ENCODE data around the gene DRD4. TPM values are rescaled to one million over a fixed set of nuclear protein-coding genes. Genes with fewer than 3 reads are reported as not detected.

The DRD4 gene
- total and polyA plus RNA-seq, 2 of the 8 experiments (the other 6 are each of a cell fraction or from before 2014, with no cell fraction given) = 3.4 to 4.9 TPM

DNA sequence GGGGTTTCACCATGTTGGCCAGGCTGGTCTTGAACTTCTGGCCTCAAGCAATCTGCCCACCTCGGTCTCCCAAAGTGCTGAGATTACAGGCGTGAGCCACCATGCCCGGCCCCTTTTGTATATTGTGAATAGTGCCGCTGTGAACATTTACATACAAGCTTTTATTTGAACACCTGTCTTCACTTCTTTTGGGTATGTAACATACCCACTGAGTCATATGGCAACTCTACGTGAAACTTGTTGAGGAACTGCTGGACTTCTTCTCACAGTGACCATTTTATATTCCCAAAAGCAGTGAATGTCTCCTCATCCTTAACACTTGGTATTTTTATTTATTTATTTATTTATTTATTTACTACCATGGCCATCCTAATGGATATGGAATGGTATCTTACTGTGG, 6.2 kb upstream of the DRD4 start:
- ChIA-PET POLR2A (ENCODE audit: partially characterized antibody) (no interaction called here), CTCF (ENCODE audit: partially characterized antibody) (interaction anchor here (0.7 kb wide), 1 partner anchor 24 kb away, joined by 3 read pairs; no protein-coding TSS in a partner anchor)
- no peak overlapping the region for H3K4me3 ChIP-seq (ENCODE audit: extremely low read depth in 1 of 4, insufficient read depth in 2 of 4, low read depth in 3 of 4, low read length in 4 of 4)
- H2AK5ac ChIP-seq (ENCODE audit: low read depth, low read length) = no peak overlapping the region
- no peak overlapping the region for H2BK120ac ChIP-seq (replicated peaks; ENCODE audit: low read depth, low read length)
- peaks cover 3 to 22% (median 15%) of the 10 kb centered on the region in 4 experiments for H3K27me3 ChIP-seq (replicated peaks in 1 of 4; ENCODE audit: control insufficient read depth in 3 of 4, extremely low read depth in 1 of 4, insufficient read depth in 3 of 4, low read length in 3 of 4)
- no peak overlapping the region for H3K27ac ChIP-seq (ENCODE audit: low read depth, low read length)
- H3K4ac ChIP-seq (replicated peaks; ENCODE audit: insufficient read length, low read depth, low read length) = no peak overlapping the region
- peaks cover 0 to 6% (median under 1%) of the 10 kb centered on the region in 4 experiments; a peak in 2 of 7 replicates for H3K4me1 ChIP-seq (replicated peaks in 1 of 4; ENCODE audit: control insufficient read depth in 3 of 4, insufficient read depth in 4 of 4, low read length in 3 of 4)
- H2BK12ac ChIP-seq (ENCODE audit: low read depth, low read length) = no peak overlapping the region
- no peak for FAIRE-seq
- no peak for DNase-seq (ENCODE audit: low read depth in 1 of 2, low spot score in 2 of 2)
- no peak overlapping the region for H2AFZ ChIP-seq (ENCODE audit: low read length)
- no peak overlapping the region for H4K5ac ChIP-seq (ENCODE audit: insufficient read length, low read depth, low read length)
- WGBS, 2 experiments (ENCODE audit: extremely low coverage in 1 of 2, insufficient coverage in 1 of 2, insufficient read length in 1 of 2, insufficient replicate concordance in 2 of 2, low coverage in 1 of 2, low lambda C conversion rate in 2 of 2, missing lambda C conversion rate in 1 of 2) = 95% methylated on average over 5 of the region's 5 CpGs; no CpG with 5 or more reads in 1 of the 2 experiments
- H3K36me3 ChIP-seq (ENCODE audit: control insufficient read depth in 2 of 4, insufficient read depth in 4 of 4, low read length in 3 of 4) = no peaks in the 10 kb centered on the region
- no peak overlapping the region for H3K23ac ChIP-seq (ENCODE audit: insufficient read length)
- no peaks in the 10 kb centered on the region; the same call in 1 of the 2 replicates for H3K23me2 ChIP-seq (ENCODE audit: low read depth, low read length)
- H4K20me1 ChIP-seq (replicated peaks in 1 of 2; ENCODE audit: control insufficient read depth in 1 of 2, insufficient read depth in 2 of 2, low read length in 2 of 2) = peaks cover 0 to 2% of the 10 kb centered on the region in 2 experiments
- H3K14ac ChIP-seq (ENCODE audit: insufficient read length) = no peak overlapping the region
- no peaks in the 10 kb centered on the region for H3K9me3 ChIP-seq (ENCODE audit: insufficient read depth in 2 of 2, low read depth in 1 of 2, low read length in 1 of 2)
- H3K9ac ChIP-seq (replicated peaks in 1 of 4; ENCODE audit: extremely low read depth in 1 of 4, low read depth in 3 of 4, low read length in 3 of 4) = no peak overlapping the region
- H3K4me2 ChIP-seq (ENCODE audit: insufficient read depth in 1 of 2, low read depth in 2 of 2, low read length in 2 of 2) = no peak overlapping the region
- no peak overlapping the region for H2BK15ac ChIP-seq (ENCODE audit: low read length)
- H3K79me1 ChIP-seq (ENCODE audit: low read depth, low read length) = no peaks in the 10 kb centered on the region
- H2BK20ac ChIP-seq (ENCODE audit: low read length) = no peak overlapping the region
- H4K8ac ChIP-seq (ENCODE audit: extremely low read depth, insufficient read depth, low read length) = no peak overlapping the region
- H3K18ac ChIP-seq (ENCODE audit: extremely low read depth, low read length) = no peak overlapping the region
- H2BK5ac ChIP-seq (ENCODE audit: low read depth, low read length) = no peak overlapping the region
- no peaks in the 10 kb centered on the region for H3K79me2 ChIP-seq (ENCODE audit: control insufficient read depth in 1 of 2, insufficient read depth in 2 of 2, low read length in 2 of 2)
- H3K56ac ChIP-seq (replicated peaks; ENCODE audit: insufficient read length, low read depth, low read length) = no peak overlapping the region
- H4K91ac ChIP-seq (replicated peaks; ENCODE audit: insufficient read length, low read length) = no peak overlapping the region
- TF ChIP-seq SAP30 (IDR thresholded peaks at IDR 0.05; ENCODE audit: insufficient read depth, insufficient replicate concordance, low read length) (no peak), POLR2A (IDR thresholded peaks at IDR 0.05; ENCODE audit: control extremely low read depth in 1 of 2, low read depth in 2 of 2, low read length in 2 of 2) (no peak), POLR2AphosphoS5 (IDR thresholded peaks at IDR 0.05; ENCODE audit: low read depth, low read length) (no peak), SIRT6 (IDR thresholded peaks at IDR 0.05; ENCODE audit: low read length) (no peak), CBX8 (IDR thresholded peaks at IDR 0.05; ENCODE audit: borderline replicate concordance, low read depth, low read length) (no peak), SP1 (IDR thresholded peaks at IDR 0.05; ENCODE audit: low read depth, low read length) (no peak), CEBPB (IDR thresholded peaks at IDR 0.05; ENCODE audit: low read depth, low read length) (no peak), EZH2 (IDR thresholded peaks at IDR 0.05; ENCODE audit: low read depth, low read length, severe bottlenecking) (no peak), HDAC2 (IDR thresholded peaks at IDR 0.05; ENCODE audit: borderline replicate concordance in 1 of 2, low read depth in 2 of 2, low read length in 2 of 2) (no peak), TBP (IDR thresholded peaks at IDR 0.05; ENCODE audit: low read depth, low read length) (no peak), YY1 (IDR thresholded peaks at IDR 0.05; ENCODE audit: low read depth, low read length) (no peak)
- TF ChIP-seq, protein P1, sequence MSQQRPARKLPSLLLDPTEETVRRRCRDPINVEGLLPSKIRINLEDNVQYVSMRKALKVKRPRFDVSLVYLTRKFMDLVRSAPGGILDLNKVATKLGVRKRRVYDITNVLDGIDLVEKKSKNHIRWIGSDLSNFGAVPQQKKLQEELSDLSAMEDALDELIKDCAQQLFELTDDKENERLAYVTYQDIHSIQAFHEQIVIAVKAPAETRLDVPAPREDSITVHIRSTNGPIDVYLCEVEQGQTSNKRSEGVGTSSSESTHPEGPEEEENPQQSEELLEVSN (IDR thresholded peaks at IDR 0.05) = no peak
- TF ChIP-seq, protein P2, sequence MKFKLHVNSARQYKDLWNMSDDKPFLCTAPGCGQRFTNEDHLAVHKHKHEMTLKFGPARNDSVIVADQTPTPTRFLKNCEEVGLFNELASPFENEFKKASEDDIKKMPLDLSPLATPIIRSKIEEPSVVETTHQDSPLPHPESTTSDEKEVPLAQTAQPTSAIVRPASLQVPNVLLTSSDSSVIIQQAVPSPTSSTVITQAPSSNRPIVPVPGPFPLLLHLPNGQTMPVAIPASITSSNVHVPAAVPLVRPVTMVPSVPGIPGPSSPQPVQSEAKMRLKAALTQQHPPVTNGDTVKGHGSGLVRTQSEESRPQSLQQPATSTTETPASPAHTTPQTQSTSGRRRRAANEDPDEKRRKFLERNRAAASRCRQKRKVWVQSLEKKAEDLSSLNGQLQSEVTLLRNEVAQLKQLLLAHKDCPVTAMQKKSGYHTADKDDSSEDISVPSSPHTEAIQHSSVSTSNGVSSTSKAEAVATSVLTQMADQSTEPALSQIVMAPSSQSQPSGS (IDR thresholded peaks at IDR 0.05; ENCODE audit: low read length) = no peak

Data from H1 (cell line).